ENCODE measurements around the gene TMEM273.
"Not testable (repeated sequence)": the region's sequence is repeated elsewhere in the genome, so short reads cannot be mapped to it uniquely, and the experiment has no call there.

TMEM273 gene

DNA sequence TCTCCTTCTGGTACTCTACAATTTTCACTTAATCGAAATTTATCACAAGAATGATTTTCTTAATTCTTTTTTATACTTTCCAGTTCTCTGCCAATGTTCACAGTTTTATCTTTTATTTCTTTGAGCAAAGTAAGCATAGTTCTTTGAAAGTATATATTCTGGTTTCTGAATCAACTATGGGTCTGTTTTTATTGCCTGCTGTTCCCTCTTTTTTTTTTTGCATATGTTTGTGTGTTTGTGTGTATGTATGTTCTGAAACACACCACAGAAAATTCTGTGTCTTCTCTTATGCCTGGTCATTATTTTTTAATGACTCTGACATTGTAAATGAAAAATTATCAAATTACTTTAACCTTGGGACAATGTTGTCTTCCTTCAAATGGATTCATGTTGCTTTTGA, 15.9 kb upstream of the TMEM273 start:
- DNase-seq, result no peak

DNA sequence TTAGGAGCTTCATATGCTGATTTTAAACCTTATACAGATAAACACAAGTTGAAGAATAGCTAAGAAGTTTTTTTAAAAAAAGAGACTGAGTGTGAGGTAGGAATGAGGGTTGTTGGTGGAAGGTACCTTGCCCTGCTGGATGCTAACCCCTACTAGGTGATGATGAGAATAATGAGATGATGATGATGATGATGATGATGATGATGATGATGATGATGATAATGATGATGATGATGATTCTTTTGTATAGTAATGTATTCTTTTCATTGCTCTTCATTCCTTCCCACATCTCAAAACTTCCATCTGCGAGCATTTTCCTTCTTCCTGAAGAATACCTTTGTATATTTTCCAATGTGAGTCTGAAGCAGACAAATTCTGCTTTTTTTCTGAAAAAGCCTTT, 14.1 kb upstream of the TMEM273 start:
- DNase-seq, result no peak

DNA sequence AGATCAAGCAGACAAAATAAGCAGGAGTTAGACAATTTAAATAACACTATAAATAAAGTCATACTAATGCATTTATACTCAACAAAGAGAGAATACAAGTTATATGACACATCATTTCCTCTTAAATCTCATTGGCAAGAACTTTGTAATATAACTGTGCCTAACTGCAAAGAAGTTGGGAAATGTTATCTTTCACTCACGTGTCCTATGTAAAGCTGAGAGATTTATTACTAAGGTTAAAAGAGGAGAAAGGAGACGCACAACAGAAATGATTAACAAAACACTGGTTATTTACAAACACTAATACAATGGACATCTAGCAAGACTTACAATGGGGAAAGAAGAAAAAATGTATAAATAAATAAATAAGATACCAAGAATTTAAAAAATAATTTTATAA, 12.7 kb upstream of the TMEM273 start:
- DNase-seq, result no peak

DNA sequence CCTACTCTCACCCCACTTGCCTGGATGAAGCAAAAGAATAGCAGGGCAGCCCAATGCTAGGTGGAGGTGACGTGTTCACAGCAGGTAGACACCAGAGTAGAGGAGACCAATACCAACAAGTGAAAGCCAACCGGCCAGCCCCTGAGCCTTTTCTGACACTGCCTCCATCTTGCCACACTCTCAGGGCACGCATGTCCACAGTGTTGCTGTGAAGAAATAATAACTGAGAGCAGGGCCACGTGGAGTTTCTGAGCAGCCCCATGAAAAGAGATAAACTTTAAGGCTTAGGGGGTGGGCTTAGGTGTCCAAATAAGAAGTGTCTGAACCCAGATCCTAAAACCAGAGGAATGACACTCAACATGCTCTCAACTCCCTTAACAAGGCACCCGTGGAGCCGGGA, 9.0 kb upstream of the TMEM273 start:
- no peak for DNase-seq

DNA sequence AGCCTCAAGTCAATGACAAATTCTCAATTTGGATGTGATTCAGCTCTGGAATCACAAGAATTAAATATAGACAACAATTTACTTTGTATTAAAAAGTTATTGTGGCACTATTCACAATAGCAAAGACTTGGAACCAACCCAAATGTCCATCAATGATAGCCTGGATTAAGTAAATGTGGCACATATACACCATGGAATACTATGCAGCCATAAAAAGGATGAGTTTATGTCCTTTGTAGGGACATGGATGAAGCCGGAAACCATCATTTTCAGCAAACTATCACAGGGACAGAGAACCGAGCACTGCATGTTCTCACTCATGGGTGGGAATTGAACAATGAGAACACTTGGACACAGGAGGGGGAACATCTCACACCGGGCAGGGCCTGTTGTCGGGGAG, 7.7 kb upstream of the TMEM273 start:
- DNase-seq, result not testable (repeated sequence)

DNA sequence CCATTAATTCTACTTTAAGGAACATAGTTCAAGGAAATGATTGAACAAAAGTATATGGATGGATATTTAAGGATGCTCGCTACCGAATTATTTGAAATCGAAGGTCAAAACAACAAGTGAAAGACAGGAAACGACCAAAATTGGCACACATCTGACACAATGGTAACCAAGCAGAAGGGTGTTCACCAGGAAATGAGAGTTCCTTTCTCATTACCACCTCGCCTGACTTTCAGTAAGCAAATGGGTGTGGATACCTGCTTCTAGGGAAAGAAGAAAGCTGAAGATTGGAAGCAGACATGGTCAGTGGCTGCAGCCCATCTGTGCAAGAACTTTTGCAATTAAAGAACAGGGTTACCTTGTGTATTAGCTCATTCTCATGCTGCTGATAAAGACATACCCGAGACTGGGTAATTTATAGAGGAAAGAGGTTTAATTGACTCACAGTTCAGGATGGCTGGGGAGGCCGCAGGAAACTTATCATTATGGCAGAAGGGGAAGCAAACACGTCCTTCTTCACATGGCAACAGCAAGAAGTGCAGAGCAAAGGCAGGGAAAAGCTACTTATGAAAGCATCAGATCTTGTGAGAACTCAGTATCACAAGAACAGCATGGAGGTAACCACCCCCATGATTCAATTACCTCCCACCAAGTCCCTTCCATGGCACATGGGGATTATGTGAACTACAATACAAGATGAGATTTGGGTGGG, 6.2 kb upstream of the TMEM273 start:
- no peak for DNase-seq

DNA sequence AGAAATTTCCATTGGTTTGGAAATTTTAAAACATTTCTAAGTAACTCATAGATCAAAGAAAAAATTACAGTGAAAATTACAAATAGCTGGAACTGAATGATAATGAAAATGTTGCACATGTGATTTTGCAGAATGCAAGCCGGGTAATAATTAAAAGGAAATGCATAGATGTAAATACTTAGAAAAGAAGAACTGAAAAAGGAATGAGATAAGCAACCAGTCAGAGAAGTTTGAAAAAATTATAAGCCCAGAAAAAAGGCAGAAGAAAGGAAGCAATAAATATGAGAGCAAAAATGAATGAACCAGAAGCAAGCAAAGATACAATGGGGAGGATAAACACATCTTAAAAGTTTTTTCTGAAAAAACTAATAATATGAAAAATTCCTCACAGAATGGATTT, 3.2 kb upstream of the TMEM273 start:
- DNase-seq, result no peak

DNA sequence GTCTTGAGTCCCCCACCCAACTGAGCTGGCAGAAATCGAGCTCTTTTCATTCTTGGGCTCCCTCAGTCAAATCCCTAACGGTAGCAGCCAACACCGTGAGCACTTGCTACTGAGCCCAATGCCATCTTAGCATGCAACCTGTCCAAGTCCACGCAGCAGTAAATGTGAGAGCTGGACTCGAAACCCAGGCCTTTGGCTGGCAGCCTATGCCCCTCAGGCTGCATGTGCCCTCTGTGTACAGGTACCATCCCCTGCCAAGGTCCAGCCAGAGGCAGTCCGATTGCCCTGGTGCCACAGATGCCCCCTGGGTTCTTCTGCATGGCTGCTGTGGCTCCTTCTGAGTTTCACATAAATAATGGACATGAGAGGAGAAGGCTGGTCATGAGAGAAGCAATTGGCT, 1.2 kb upstream of the TMEM273 start:
- DNase-seq, result no peak

DNA sequence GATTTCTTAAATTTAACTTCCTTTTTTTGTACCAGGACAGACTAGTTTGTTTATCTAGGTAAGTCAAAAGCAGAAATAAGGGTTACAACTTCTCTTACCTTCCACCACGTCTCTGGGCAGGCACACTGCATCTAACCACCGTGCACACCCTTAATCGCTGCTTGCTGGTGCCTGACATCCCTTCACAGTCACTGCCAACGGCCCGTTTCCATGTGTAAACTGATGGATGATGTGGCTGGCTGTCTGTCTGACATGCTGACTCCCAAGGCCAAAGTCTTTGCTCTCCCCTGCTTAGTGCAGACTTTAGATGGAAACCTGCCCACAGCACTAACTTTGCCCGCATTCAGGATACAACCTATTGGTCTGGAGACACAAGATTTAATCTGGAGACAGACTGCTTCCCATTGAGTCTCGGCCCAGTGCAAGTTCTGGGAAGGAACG, 1.1 kb downstream of the TMEM273 start:
- no peak for DNase-seq

DNA sequence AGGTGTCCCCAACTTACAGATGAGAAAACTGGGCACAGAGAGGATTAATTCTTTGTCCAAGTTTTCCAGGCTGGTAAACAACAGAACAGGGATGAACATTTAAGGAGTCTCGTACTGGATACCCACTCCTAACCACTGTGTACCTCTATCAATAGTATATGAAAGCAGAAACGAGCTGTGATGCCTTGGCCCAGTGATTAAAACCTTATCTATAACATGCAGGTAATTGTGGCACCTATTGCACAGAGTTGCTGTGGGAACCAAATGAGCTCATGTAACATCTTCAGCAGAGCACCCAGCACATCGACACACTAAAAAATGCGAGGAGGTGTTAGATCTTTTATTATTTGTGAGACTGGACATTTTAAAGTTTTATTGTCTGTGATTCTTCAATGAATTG, 1.6 kb downstream of the TMEM273 start:
- DNase-seq, result no peak

DNA sequence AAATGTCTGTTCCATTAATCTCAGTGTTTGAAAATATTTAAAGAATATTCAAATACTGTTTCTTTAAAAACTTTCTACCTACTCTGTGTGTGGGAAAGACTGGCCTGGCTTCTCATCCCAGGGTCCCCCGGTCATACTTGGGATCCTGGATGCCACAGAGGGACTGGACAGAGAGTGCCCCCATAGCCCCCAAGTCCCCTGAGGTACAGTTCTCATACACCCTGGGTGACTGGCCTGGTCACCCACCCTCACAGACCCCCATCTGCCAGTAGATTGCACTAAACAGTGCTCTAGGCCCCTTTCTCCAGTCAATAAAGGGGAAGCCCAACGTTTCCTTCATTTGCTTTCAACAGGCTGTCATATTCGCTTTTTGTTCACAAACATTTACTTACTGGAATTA, 3.0 kb downstream of the TMEM273 start:
- no peak for DNase-seq

DNA sequence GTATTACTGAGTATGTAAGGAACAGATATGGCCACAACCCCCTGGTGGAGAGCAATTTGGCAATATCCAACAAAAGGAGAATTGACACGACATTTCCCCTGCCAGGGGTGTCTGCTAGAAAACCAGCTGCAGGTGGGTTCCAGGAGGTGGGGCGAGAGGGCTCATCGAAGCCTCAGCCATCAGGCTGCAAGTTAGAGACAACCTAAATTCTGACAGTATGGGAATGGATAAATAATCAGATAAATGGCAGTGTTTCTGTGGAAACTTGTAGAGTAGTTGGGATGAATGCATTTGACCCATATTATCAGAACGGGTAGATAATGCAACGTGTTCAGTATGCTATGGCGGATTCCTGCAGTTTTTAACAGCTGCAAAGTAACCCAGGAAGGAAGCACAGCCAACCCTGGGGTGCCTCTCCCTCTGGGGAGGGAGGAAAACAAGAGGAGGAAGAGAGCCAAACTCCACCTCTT, 3.5 kb downstream of the TMEM273 start:
- DNase-seq, result no peak

DNA sequence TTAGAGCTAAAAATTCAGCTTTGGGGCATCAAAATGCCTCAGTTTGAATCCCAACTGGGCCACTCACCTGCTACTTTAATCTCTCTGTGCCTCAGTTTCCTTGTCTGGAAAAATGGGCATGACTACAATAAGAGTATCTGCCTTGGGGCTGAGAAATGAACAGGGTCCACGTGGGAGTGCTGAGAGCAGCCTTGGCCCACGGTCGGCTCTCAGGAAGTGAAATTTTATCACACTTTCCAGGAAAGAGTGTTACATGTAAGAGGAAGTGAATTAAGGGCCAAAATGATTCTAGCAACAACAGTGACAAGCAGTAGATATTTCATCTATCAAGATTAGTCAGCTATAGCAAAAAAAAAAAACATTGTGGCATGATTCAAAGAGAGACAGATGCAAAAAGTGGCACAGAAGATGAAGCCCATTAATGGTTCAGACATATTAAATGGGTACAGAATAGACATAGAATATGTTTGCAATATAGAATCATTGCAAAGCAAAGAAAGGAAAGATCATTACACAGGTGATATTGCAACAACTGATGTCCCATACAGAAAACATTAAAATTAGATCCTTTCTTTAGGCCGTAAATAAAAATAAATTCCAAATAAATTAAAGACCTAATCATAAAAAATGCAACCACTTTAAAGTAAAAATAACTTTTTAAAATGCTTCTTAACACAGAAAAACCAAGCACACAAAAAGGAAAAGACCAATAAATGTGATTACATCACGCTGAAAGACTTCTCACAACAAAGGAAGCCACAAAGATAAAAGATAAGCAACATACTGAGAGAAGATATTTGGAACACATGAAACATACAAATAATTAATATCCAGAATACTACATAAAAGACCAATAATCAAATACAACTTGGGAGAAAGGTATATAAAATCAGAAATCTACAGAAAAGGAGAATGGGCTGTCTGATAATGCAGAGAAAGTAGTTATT, 4.3 kb downstream of the TMEM273 start:
- DNase-seq, result no peak

DNA sequence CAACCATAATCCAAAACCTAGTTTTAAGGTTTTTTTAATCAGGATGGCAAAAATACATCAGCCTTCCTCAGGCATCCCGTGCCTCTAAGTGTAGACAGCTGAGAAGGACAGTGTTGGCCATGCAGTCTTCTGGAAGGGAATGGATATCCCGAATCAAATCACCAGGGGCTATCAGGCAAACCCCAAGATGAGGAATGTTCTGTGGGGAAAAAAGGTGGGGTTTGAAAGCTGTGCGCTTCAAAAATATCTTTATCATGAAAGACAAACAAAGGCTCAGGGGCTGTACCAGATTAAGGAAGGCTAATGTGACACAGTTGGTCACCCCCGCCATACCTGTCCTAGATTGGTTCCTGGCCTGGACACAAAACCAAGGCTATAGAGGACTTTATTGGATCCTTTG, 5.4 kb downstream of the TMEM273 start:
- no peak for DNase-seq

DNA sequence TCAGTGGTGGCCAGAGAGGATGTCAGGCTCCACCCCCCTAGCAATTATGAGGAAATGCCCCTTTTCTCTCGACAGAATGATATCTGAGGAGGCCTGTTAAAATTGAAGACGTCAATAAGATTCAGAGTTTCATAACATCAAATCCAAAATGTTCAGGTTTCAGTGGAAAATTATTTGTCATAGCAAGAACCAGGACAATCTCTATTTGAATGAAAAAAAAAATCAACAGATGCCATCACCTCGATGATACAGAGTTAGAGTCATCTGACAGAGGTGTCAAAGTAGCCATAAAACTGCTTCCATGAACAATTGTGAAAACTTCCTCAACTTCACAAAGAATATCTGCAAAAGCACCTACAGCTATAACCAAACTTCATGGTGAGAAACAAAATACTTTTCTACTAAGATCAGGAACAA, 7.7 kb downstream of the TMEM273 start:
- no peak for DNase-seq

DNA sequence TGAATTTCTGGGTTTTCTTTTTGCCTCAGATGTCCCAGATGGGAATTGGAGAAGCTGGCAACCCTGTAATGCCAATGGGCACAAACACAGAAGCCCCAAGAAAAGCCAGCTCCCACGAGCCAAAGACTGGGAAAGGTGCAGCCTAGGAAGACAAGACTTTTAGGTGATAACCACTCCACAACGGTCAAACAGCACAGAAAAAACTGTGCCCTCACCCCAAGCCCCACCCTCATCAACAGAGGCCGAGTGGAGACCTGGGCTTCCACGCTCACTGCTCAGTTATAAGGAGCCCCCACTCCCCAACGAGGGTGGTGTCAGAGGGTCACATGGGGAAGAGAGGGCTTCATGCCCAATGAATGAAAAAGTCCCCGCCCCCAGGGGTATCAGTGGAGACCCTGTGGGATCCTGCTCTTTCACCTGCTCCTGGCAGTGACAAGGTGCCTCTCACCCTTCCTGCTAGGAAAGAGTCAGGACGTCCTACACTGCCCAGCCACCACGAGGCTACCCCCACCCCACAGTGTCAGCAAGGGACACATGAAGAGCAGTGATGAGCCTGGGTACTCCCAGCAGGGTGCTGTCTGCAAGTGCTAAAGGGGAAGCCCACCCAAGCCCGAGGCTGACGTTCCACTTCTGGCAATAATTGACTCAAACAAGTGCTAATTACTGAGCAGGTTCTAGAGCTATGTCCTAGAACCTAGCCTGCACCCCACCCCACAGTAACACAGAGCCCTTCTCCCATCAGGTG, 8.3 kb downstream of the TMEM273 start:
- DNase-seq, result no peak

DNA sequence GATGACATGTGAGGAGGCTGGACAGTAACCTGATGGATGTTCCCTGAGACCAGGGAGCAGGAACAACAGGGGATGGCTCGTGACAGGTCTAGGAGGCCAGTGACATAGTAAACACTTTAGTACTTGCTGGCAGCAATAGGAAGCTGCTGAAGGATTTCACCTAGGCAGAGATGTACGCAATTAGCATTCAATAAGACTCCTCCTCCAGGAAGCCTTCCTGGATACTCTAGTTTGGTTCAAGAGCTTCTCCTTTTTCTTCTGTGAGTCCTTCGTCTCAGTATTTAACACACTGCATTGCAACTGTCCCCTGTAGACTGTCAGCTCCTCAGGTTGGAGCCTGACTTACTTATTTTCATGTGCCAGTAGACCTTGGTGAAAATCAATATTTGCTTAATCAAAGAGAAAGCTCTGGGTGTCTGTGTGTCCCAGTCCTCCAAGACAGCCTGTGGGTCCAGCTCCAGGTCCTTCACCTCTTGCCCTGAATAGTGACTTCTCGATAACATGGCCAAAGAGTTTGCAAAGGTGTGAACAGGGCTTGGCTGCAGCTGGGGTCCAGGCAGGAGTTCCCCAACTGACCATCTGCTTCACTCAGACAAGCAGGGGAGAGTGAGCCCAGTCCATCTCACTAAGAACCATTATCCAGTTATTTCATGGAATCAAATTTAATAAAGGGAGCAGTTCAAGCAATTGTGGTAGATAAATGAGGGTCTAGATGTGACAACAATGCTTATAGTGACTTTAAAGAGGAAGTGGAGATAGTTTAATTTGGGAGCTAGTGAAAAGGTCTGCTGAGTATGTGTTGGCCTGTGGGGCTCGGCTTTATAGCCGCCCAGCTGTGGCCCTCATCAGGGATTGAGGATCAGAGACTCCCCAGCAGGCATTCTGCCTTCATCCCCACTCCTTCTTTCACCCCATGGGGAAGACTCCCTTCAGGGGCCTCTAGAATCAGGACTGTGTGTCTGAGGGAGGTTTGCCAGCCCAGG, 9.4 kb downstream of the TMEM273 start:
- no peak for DNase-seq

DNA sequence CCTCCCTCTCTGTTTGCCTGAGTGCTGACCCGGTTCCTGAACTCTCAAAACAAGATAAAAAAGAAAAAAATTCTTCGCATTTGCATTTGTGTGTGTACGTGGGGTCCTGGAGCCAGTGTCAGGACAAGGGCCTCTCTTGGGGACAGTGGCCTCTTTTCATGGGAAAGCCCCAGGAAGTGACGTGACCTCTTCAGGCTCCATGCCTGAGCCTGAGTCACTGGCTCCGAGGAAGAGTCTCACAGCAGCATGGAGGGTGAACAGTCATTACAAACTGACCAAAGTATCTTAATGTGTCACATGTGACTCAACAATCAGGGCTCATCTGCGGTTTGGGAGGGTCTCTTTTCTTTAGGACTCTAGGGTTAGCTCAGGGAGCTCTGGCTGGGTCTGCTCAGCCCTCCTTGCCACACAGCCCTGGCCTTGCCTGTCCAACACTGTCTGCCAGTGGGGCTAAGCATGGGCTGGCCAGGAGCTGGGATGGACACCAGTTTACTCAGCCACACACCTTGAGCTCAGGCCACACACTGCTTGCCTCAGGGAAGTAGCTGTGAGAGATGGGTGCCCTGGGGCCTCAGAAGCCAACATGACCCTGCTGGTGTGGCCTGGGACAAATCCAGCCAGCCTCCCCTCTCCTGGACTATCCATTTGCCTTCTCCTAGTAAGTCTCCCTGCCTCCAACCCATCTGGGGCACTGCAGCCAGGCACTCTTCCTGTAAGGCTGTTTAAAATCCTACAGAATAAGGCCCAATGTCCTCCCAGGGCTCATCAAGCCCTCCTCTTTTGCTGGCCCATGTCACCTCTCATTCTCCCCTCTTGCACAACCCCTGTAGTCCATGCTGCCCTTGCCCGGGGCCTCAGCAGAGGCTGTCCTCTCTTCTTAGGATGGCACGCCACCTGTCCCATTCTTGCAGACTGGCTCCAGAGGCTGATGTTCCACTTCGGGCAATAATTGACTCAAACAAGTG, 10.5 kb downstream of the TMEM273 start:
- DNase-seq, result peak; percentile 56

DNA sequence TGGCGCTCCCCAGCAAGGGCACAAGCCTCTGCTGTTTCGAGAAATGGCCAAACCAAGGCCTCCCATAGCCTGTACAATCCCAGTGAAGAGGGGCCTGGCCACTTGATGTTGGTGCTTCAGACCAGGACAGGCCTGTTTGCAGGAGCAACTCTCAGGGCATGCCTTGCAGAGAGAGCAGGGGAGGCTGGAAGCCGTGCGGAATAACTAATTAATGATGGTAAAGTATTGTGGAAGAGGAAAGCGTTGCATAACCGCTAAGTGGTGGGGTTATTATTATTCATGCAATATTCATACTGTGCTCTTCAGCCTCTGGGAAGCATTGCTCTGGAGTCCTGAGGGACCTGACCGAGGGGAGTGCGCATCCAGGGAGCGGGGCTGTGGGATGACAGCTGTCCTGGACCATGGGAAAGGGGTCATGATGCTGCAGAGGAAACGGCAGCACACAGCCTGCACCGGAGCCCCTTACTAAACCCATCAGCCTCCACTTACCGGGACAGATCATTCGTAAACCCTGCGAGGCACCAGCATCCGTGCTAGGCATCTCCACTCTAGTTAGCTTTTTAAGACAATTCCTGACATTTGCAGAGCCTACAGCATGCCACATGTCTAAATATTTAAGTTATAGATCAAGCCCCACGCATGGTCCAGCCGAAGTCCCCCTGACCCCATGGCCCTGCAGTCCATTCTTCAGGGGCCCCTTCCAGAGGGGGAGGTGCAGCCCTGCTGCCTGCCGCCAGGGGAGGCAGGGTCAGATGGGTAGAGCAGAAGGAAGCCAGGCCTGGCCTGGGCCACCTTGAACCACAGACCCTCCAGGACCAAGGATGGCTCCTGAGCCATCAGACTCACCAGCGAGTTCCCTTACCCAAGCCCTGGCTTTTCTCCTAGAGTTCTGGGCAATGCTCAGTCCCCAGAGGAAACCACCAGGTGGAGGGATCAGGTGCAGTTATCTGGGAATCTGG, 11.6 kb downstream of the TMEM273 start:
- no peak for DNase-seq
